Measurements from ENCODE around the gene PACS1. TPM values are rescaled to one million over a fixed set of nuclear protein-coding genes. Genes with fewer than 3 reads are reported as not detected.
A peak's percentile ranks its signal among the peaks of the same experiment; 100 is the strongest.

Gene PACS1
- total and polyA plus RNA-seq, 2 donors (not counting 1 experiment from before 2014, with no cell fraction given): 131 to 303 TPM

- peaks cover 92% of the 10 kb centered on the region for H3K79me2 ChIP-seq (ENCODE audit: control insufficient read depth, insufficient read depth, low read length)
- intact Hi-C loops (cut with micrococcal nuclease): loop anchor here (2.0 kb wide), 2 partner anchors 21 to 47 kb away; no protein-coding TSS in a partner anchor
- peaks cover 90% of the 10 kb centered on the region for H3K4me1 Mint-ChIP-seq
- H3K4me3 Mint-ChIP-seq: peak overlapping the region; percentile 80
- H3K9me3 Mint-ChIP-seq (ENCODE audit: insufficient read depth): no peaks in the 10 kb centered on the region
- ChIA-PET CTCF (interaction anchor here (1.0 to 6.6 kb wide), 10 partner anchors 11 to 142 kb away, joined by 3 to 98 read pairs (median 7); partner anchors contain the start of gene PACS1), POLR2A (interaction anchor here (1.7 to 2.7 kb wide), 4 partner anchors 9 to 36 kb away, joined by 4 to 23 read pairs (median 10); partner anchors contain the start of gene PACS1)
- peak overlapping the region; percentile 81 for H3K4me2 ChIP-seq (replicated peaks; ENCODE audit: low read depth, low read length, poor library complexity, severe bottlenecking)
- H3K9me3 ChIP-seq (ENCODE audit: control extremely low read depth in 1 of 3, control insufficient read depth in 2 of 3, insufficient read depth in 1 of 3, low read length in 2 of 3): no peaks in the 10 kb centered on the region
- H3K27me3 Mint-ChIP-seq: no peaks in the 10 kb centered on the region
- peak; percentile 50 for DNase-seq
- no peaks in the 10 kb centered on the region for H3K27me3 ChIP-seq (replicated peaks in 1 of 4; ENCODE audit: control extremely low read depth in 1 of 4, control insufficient read depth in 3 of 4, insufficient read depth in 4 of 4, low read length in 3 of 4)
- H3K4me1 ChIP-seq (ENCODE audit: control insufficient read depth in 2 of 2, insufficient read depth in 2 of 2, low read length in 2 of 2): peaks cover 86 to 89% of the 10 kb centered on the region in 2 donors
- peaks cover 3 to 15% of the 10 kb centered on the region in 2 experiments for H3K36me3 ChIP-seq (replicated peaks in 1 of 2; ENCODE audit: control extremely low read depth in 1 of 2, control insufficient read depth in 1 of 2, extremely low read depth in 1 of 2, insufficient read depth in 2 of 2, low read length in 1 of 2)
- no peaks in the 10 kb centered on the region for H4K20me1 ChIP-seq (ENCODE audit: control insufficient read depth, insufficient read depth, low read length, poor library complexity, severe bottlenecking)
- TF ChIP-seq EZH2 (IDR thresholded peaks at IDR 0.05; ENCODE audit: borderline replicate concordance, insufficient read depth, low read depth, low read length, poor library complexity, severe bottlenecking) (no peak), CTCF (IDR thresholded peaks at IDR 0.05) (no peak)
- H3K27ac Mint-ChIP-seq: peak overlapping the region; percentile 95
- H3K4me3 ChIP-seq (ENCODE audit: control extremely low read depth in 1 of 5, extremely low read depth in 1 of 5, insufficient read depth in 1 of 5, low read depth in 2 of 5, low read length in 4 of 5): peak overlapping the region in 1 of 5 experiments; percentile 60
- peak overlapping the region; percentile 76 to 93 for H3K27ac ChIP-seq (ENCODE audit: low read length in 2 of 2)
- peak overlapping the region; percentile 59 for H3K9ac ChIP-seq (ENCODE audit: low read length)
- no peak overlapping the region for H2AFZ ChIP-seq (ENCODE audit: insufficient read depth, low read depth, low read length, poor library complexity, severe bottlenecking)
- WGBS (ENCODE audit: insufficient coverage): 59% methylated on average over 5 of the region's 9 CpGs
- peak; percentile 34 for ATAC-seq (ENCODE audit: low read depth)
Observed at GRCh38 chr11:66080055-66080817, 10.2 kb downstream of the PACS1 start.
